HepG2 (cell line): Measurements from ENCODE around the gene CREBZF. TPM values are rescaled to one million over a fixed set of nuclear protein-coding genes. Genes with fewer than 3 reads are reported as not detected.

ENCODE experiments used
- CENPBD1 ChIP-seq: sonication (generic); formaldehyde crosslinking; IDR thresholded peaks from 2 replicates; pipeline ENCODE4 v1.8.0; 2022; ENCODE audit warnings: missing genetic modification reagents, low read depth, mild to moderate bottlenecking, borderline replicate concordance
- HIC2 ChIP-seq: sonication (generic); formaldehyde crosslinking; IDR thresholded peaks from 2 replicates; pipeline ENCODE4 v1.9.0; 2022; ENCODE audit warnings: low read depth, missing genetic modification reagents
- MIXL1 ChIP-seq: IDR thresholded peaks from 2 replicates; pipeline ENCODE4 v1.6.1; 2016
- NCOR1 ChIP-seq: fragments of 200-600 bp; sonication (generic); IDR thresholded peaks from 2 replicates; pipeline ENCODE4 v1.7.0; 2017; ENCODE audit warnings: antibody characterized with exemption, low read length, borderline replicate concordance
- SALL2 ChIP-seq: sonication (generic); formaldehyde crosslinking; IDR thresholded peaks from 2 replicates; pipeline ENCODE4 v1.8.1; 2023; ENCODE audit warnings: mild to moderate bottlenecking, missing genetic modification reagents, inconsistent platforms
- TEAD3 ChIP-seq: optimal IDR thresholded peaks from 2 replicates; pipeline ENCODE3; 2016; ENCODE audit warnings: borderline replicate concordance
- TRIM22 ChIP-seq: fragments of 450-650 bp; IDR thresholded peaks from 2 replicates; pipeline ENCODE4 v1.6.1; 2017
- ZBTB14 ChIP-seq: sonication (generic); formaldehyde crosslinking; IDR thresholded peaks from 2 replicates; pipeline ENCODE4 v1.4.0; 2020; ENCODE audit warnings: missing genetic modification reagents
- ZFP62 ChIP-seq: sonication (generic); formaldehyde crosslinking; IDR thresholded peaks from 2 replicates; pipeline ENCODE4 v1.4.0; 2020; ENCODE audit warnings: missing genetic modification reagents
- ZNF460 ChIP-seq: sonication (generic); formaldehyde crosslinking; IDR thresholded peaks from 2 replicates; pipeline ENCODE4 v1.5.1; 2020; ENCODE audit warnings: missing genetic modification reagents, mild to moderate bottlenecking, borderline replicate concordance
- ZNF672 ChIP-seq: sonication (generic); formaldehyde crosslinking; IDR thresholded peaks from 2 replicates; pipeline ENCODE4 v1.8.1; 2022; ENCODE audit warnings: missing genetic modification reagents
- polyA plus RNA-seq, 8 experiments: library from polyadenylated mRNA; depleted of rRNA in 3 of 8; stranded (reverse) in 7 of 8; unstranded in 1 of 8; fragments of >200 nt; fragmentation: Illumina TruSeq in 4 of 8; extraction: Trizol in 4 of 8; gene quantifications; 2 replicates each; pipeline versions ENCODE4 v1.2.1 to v1.2.3, GENCODE V29; 2011 to 2016; ENCODE audit warnings: low read depth in 4 of 8, missing spikeins in 1 of 8, mixed read lengths in 1 of 8; ENCODE audit not compliant: insufficient read depth in 1 of 8
- total RNA-seq, 5 experiments: library from RNA; depleted of rRNA; stranded (reverse); fragments of >200 nt; fragmentation: Illumina TruSeq; extraction: Trizol; gene quantifications; 2 replicates each; pipeline ENCODE4 v1.2.3, GENCODE V29; 2016; ENCODE audit warnings: low read depth in 1 of 5
- TF ChIP-seq, protein P1 (sequence below): sonication (generic); formaldehyde crosslinking; IDR thresholded peaks from 2 replicates; pipeline ENCODE4 v1.5.1; 2020; ENCODE audit warnings: mild to moderate bottlenecking, missing genetic modification reagents, moderate library complexity
- TF ChIP-seq, protein P2 (sequence below): sonication (generic); formaldehyde crosslinking; conservative IDR thresholded peaks from 2 replicates; pipeline ENCODE4 v1.4.0; 2020; ENCODE audit warnings: missing genetic modification reagents
- TF ChIP-seq, protein P3 (sequence below): sonication (generic); formaldehyde crosslinking; IDR thresholded peaks from 2 replicates; pipeline ENCODE4 v1.4.0; 2020; ENCODE audit warnings: low read depth, mild to moderate bottlenecking, missing genetic modification reagents

Gene CREBZF
- total and polyA plus RNA-seq, 2 of the 13 experiments (the other 11 are each of a cell fraction or from before 2014, with no cell fraction given): 30.6 to 43.1 TPM

GRCh38 chr11:85647604-85648299 lies 17.2 kb downstream of the CREBZF start, which contains the start of gene TMEM126A (continued):
- TF ChIP-seq HIC2 (CRISPR knock-in tag) (0 out of 2 replicates have a peak, but pooled peaks have one; percentile 43), ZBTB14 (CRISPR knock-in tag) (no peak), ZFP62 (CRISPR knock-in tag) (no peak), ZNF460 (peak; percentile 9; the same call in 1 of the 2 replicates), MIXL1 (CRISPR knock-in tag) (peak; percentile 81), ZNF672 (CRISPR knock-in tag) (no peak), TEAD3 (CRISPR knock-in tag) (peak; percentile 54), NCOR1 (no peak), CENPBD1 (CRISPR knock-in tag) (no peak), SALL2 (CRISPR knock-in tag) (peak; percentile 50; the same call in 1 of the 2 replicates), TRIM22 (no peak)
- TF ChIP-seq, protein P1, sequence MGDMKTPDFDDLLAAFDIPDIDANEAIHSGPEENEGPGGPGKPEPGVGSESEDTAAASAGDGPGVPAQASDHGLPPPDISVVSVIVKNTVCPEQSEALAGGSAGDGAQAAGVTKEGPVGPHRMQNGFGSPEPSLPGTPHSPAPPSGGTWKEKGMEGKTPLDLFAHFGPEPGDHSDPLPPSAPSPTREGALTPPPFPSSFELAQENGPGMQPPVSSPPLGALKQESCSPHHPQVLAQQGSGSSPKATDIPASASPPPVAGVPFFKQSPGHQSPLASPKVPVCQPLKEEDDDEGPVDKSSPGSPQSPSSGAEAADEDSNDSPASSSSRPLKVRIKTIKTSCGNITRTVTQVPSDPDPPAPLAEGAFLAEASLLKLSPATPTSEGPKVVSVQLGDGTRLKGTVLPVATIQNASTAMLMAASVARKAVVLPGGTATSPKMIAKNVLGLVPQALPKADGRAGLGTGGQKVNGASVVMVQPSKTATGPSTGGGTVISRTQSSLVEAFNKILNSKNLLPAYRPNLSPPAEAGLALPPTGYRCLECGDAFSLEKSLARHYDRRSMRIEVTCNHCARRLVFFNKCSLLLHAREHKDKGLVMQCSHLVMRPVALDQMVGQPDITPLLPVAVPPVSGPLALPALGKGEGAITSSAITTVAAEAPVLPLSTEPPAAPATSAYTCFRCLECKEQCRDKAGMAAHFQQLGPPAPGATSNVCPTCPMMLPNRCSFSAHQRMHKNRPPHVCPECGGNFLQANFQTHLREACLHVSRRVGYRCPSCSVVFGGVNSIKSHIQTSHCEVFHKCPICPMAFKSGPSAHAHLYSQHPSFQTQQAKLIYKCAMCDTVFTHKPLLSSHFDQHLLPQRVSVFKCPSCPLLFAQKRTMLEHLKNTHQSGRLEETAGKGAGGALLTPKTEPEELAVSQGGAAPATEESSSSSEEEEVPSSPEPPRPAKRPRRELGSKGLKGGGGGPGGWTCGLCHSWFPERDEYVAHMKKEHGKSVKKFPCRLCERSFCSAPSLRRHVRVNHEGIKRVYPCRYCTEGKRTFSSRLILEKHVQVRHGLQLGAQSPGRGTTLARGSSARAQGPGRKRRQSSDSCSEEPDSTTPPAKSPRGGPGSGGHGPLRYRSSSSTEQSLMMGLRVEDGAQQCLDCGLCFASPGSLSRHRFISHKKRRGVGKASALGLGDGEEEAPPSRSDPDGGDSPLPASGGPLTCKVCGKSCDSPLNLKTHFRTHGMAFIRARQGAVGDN: peak; percentile 92
- TF ChIP-seq, protein P2, sequence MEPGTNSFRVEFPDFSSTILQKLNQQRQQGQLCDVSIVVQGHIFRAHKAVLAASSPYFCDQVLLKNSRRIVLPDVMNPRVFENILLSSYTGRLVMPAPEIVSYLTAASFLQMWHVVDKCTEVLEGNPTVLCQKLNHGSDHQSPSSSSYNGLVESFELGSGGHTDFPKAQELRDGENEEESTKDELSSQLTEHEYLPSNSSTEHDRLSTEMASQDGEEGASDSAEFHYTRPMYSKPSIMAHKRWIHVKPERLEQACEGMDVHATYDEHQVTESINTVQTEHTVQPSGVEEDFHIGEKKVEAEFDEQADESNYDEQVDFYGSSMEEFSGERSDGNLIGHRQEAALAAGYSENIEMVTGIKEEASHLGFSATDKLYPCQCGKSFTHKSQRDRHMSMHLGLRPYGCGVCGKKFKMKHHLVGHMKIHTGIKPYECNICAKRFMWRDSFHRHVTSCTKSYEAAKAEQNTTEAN: no peak
- TF ChIP-seq, protein P3, sequence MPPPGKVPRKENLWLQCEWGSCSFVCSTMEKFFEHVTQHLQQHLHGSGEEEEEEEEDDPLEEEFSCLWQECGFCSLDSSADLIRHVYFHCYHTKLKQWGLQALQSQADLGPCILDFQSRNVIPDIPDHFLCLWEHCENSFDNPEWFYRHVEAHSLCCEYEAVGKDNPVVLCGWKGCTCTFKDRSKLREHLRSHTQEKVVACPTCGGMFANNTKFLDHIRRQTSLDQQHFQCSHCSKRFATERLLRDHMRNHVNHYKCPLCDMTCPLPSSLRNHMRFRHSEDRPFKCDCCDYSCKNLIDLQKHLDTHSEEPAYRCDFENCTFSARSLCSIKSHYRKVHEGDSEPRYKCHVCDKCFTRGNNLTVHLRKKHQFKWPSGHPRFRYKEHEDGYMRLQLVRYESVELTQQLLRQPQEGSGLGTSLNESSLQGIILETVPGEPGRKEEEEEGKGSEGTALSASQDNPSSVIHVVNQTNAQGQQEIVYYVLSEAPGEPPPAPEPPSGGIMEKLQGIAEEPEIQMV (CRISPR knock-in tag): no peak
